Heart left ventricle (tissue), 13 donors: ENCODE results near the gene FOXE1.

Source experiments
- POLR2A ChIP-seq, 2 donors: fragments of 450-650 bp; IDR thresholded peaks; one replicate each; pipeline ENCODE4 v1.6.1; 2017; ENCODE audit warnings: antibody characterized with exemption in 2 of 2, mild to moderate bottlenecking in 2 of 2, moderate library complexity in 2 of 2
- TF ChIP-seq, protein P1 (sequence below), 12 donors: fragments of 200-600 bp; sonication (generic) in 4 of 12; IDR thresholded peaks; one replicate each; pipeline versions ENCODE4 v1.5.0 to v1.8.0; 2018 to 2022; ENCODE audit warnings: antibody characterized with exemption in 12 of 12, mild to moderate bottlenecking in 5 of 12
- donor health status: ischemic (EF 13 %, LVEDD 7.1; RV severe dilation, severe dysfunction).
- donor health status: DM: no; HTN: yes; CAD: no.
- donor health status: DM: no; HTN: no; CAD: no.
- donor health status: ischemic (EF 25% LVEDD 6.9; RV normal size, moderate dysfunction).
- donor health status: ischemic (EF 25% LVEDD 5.7; RV mildly dilated, moderate dysfunction).
- donor health status: ischemic (EF 35%, LVEDD 5.7; RV mildly dilated, moderate dysfunction).
- donor health status: nonischemic (EF 11% LVEDD 7.7; RV severe dilation, severe dysfunction).
- donor health status: DM: yes; HTN: yes; CAD: no.
- donor health status: PGD.
- donor health status: ischemic (EF 29% LVEDD 5.4; RV normal size, mild dysfunction).
- donor health status: nonischemic (EF 23%, LVEDD 6.1; RV moderate dilation, normal function).

GRCh38 chr9:97873882-97874281, 20.9 kb downstream of the FOXE1 start:
- TF ChIP-seq, protein P1, sequence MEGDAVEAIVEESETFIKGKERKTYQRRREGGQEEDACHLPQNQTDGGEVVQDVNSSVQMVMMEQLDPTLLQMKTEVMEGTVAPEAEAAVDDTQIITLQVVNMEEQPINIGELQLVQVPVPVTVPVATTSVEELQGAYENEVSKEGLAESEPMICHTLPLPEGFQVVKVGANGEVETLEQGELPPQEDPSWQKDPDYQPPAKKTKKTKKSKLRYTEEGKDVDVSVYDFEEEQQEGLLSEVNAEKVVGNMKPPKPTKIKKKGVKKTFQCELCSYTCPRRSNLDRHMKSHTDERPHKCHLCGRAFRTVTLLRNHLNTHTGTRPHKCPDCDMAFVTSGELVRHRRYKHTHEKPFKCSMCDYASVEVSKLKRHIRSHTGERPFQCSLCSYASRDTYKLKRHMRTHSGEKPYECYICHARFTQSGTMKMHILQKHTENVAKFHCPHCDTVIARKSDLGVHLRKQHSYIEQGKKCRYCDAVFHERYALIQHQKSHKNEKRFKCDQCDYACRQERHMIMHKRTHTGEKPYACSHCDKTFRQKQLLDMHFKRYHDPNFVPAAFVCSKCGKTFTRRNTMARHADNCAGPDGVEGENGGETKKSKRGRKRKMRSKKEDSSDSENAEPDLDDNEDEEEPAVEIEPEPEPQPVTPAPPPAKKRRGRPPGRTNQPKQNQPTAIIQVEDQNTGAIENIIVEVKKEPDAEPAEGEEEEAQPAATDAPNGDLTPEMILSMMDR (IDR thresholded peaks at IDR 0.05): no peak
- no peak for TF ChIP-seq POLR2A (IDR thresholded peaks at IDR 0.05)
